NCI-H82 treated with DMSO at 0.1 percent for 48 hours (cell line): ENCODE results near the gene C1QTNF12.

Experiments used
- DNase-seq: peaks from one replicate; lab custom pipeline; 2025; ENCODE audit not compliant: unreplicated experiment; lab: John Stamatoyannopoulos, UW

The C1QTNF12 gene

GRCh38 chr1:1241588-1242219 is 4.8 kb downstream of the C1QTNF12 start:
- DNase-seq: no peak

GRCh38 chr1:1240822-1241587 is 5.5 kb downstream of the C1QTNF12 start:
- no peak for DNase-seq

GRCh38 chr1:1240348-1240732 is 6.2 kb downstream of the C1QTNF12 start:
- DNase-seq: no peak

GRCh38 chr1:1239614-1240347 is 6.7 kb downstream of the C1QTNF12 start:
- DNase-seq: no peak

GRCh38 chr1:1239227-1239613 is 7.3 kb downstream of the C1QTNF12 start:
- DNase-seq: no peak

GRCh38 chr1:1238702-1239178 is 7.8 kb downstream of the C1QTNF12 start:
- no peak for DNase-seq

- DNase-seq: no peak
Measured at GRCh38 chr1:1237874-1238701, 8.4 kb downstream of the C1QTNF12 start.

- DNase-seq: no peak
Measured at GRCh38 chr1:1236945-1237873, 9.3 kb downstream of the C1QTNF12 start.

- DNase-seq: no peak
Measured at GRCh38 chr1:1236176-1236763, 10.3 kb downstream of the C1QTNF12 start.

GRCh38 chr1:1235016-1235744 is 11.3 kb downstream of the C1QTNF12 start:
- no peak for DNase-seq

GRCh38 chr1:1234180-1234808 is 12.2 kb downstream of the C1QTNF12 start:
- no peak for DNase-seq

GRCh38 chr1:1233567-1233892 is 13.0 kb downstream of the C1QTNF12 start:
- no peak for DNase-seq

GRCh38 chr1:1232796-1233566 is 13.5 kb downstream of the C1QTNF12 start:
- DNase-seq: no peak

GRCh38 chr1:1232208-1232795 is 14.2 kb downstream of the C1QTNF12 start, which contains the start of gene B3GALT6:
Gene B3GALT6, plus strand, starts transcription at chr1:1232237. Its CDS starts 42 bp downstream, at chr1:1232279.
- no peak for DNase-seq

- DNase-seq: peak; percentile 83
Measured at GRCh38 chr1:1231400-1232207, 14.9 kb downstream of the C1QTNF12 start, which contains the start of gene SDF4. Gene SDF4, minus strand, starts transcription at chr1:1232001. Its CDS starts 3,229 bp downstream, at chr1:1228772.

GRCh38 chr1:1230656-1231399 is 15.7 kb downstream of the C1QTNF12 start:
- no peak for DNase-seq
